Diencephalon (tissue), 1 donor: Measurements from ENCODE around the gene KRTAP6-3. TPM values are rescaled to one million over a fixed set of nuclear protein-coding genes. Genes with fewer than 3 reads are reported as not detected.

Experiments used
- small RNA-seq: library from RNA; depleted of rRNA; stranded (forward); fragments of <200 nt; gene quantifications from one replicate; pipeline ENCODE3, GENCODE V24; 2014
- total RNA-seq: library from RNA; depleted of rRNA; stranded (reverse); fragments of >200 nt; gene quantifications from one replicate; pipeline ENCODE4 v1.2.3, GENCODE V29; 2014

KRTAP6-3 gene
- total RNA-seq, result not detected

GRCh38 chr21:30592140-30592539 is at the start of gene KRTAP6-3:
Gene KRTAP6-3 (plus strand): TSS chr21:30592440. CDS start chr21:30592446, 6 bp downstream.

GRCh38 chr21:30561264-30561895 is 30.9 kb upstream of the KRTAP6-3 start, which contains the start of gene KRTAP19-7:
Gene KRTAP19-7 (minus strand): TSS chr21:30561314. CDS start chr21:30561289, 25 bp downstream.

GRCh38 chr21:30590297-30590696 is 1.9 kb upstream of the KRTAP6-3 start, which contains the start of gene KRTAP22-2:
Gene KRTAP22-2 (minus strand): TSS chr21:30590397.

GRCh38 chr21:30598802-30599201 is 6.6 kb downstream of the KRTAP6-3 start, which contains the start of gene KRTAP6-2:
Gene KRTAP6-2 (minus strand): TSS chr21:30598902. CDS start chr21:30598874, 28 bp downstream.

GRCh38 chr21:30600787-30601186 is 8.5 kb downstream of the KRTAP6-3 start, which contains the start of gene KRTAP22-1:
Gene KRTAP22-1 (plus strand): TSS chr21:30601087.

GRCh38 chr21:30613836-30614235 is 21.6 kb downstream of the KRTAP6-3 start, which contains the start of gene KRTAP6-1:
Gene KRTAP6-1 (minus strand): TSS chr21:30613930. CDS start chr21:30613904, 26 bp downstream.

GRCh38 chr21:30616125-30616524 is 23.9 kb downstream of the KRTAP6-3 start, which contains the start of gene KRTAP20-1:
Gene KRTAP20-1 (plus strand): TSS chr21:30616425. CDS start chr21:30616455, 30 bp downstream.

GRCh38 chr21:30620522-30620921 is 28.3 kb downstream of the KRTAP6-3 start, which contains the start of gene KRTAP20-4:
Gene KRTAP20-4 (plus strand): TSS chr21:30620627.

GRCh38 chr21:30634906-30635305 is 42.7 kb downstream of the KRTAP6-3 start, which contains the start of gene KRTAP20-2:
Gene KRTAP20-2 (plus strand): TSS chr21:30635206. CDS start chr21:30635264, 58 bp downstream.

GRCh38 chr21:30642564-30642963 is 50.3 kb downstream of the KRTAP6-3 start, which contains the start of gene KRTAP20-3:
Gene KRTAP20-3 (plus strand): TSS chr21:30642864.

Small RNA genes within 50 kb of the gene (small RNA-seq; reads per million reads assigned to genes)
- gene KRTAP20-1, result not detected
- gene KRTAP20-3, result not detected
- gene KRTAP20-4, result not detected
- not detected for gene KRTAP22-1
- not detected for gene KRTAP22-2

Other genes starting within 250 kb of the KRTAP6-3 start
- not detected for gene KRTAP23-1, start 243.8 kb upstream of the KRTAP6-3 start, total RNA-seq
- not detected for gene KRTAP13-2, start 220.2 kb upstream of the KRTAP6-3 start, total RNA-seq
- not detected for gene KRTAP13-1, start 196.4 kb upstream of the KRTAP6-3 start, total RNA-seq
- gene KRTAP13-3, start 166.5 kb upstream of the KRTAP6-3 start, total RNA-seq, result not detected
- gene KRTAP13-4, start 162.2 kb upstream of the KRTAP6-3 start, total RNA-seq, result not detected
- not detected for gene KRTAP15-1, start 152.2 kb upstream of the KRTAP6-3 start, total RNA-seq
- gene KRTAP19-1, start 112.1 kb upstream of the KRTAP6-3 start, total RNA-seq, result not detected
- not detected for gene KRTAP19-2, start 105.0 kb upstream of the KRTAP6-3 start, total RNA-seq
- not detected for gene KRTAP19-3, start 100.4 kb upstream of the KRTAP6-3 start, total RNA-seq
- not detected for gene KRTAP19-4, start 95.3 kb upstream of the KRTAP6-3 start, total RNA-seq
- gene KRTAP19-5, start 90.3 kb upstream of the KRTAP6-3 start, total RNA-seq, result not detected
- gene KRTAP19-6, start 50.6 kb upstream of the KRTAP6-3 start, total RNA-seq, result not detected
- gene KRTAP19-7, start 31.1 kb upstream of the KRTAP6-3 start, total RNA-seq, result not detected
- not detected for gene KRTAP22-2, start 2.0 kb upstream of the KRTAP6-3 start, total RNA-seq
- gene KRTAP6-2, start 6.5 kb downstream of the KRTAP6-3 start, total RNA-seq, result not detected
- not detected for gene KRTAP22-1, start 8.6 kb downstream of the KRTAP6-3 start, total RNA-seq
- not detected for gene KRTAP6-1, start 21.5 kb downstream of the KRTAP6-3 start, total RNA-seq
- gene KRTAP20-1, start 24.0 kb downstream of the KRTAP6-3 start, total RNA-seq, result not detected
- not detected for gene KRTAP20-4, start 28.2 kb downstream of the KRTAP6-3 start, total RNA-seq
- gene KRTAP20-2, start 42.8 kb downstream of the KRTAP6-3 start, total RNA-seq, result not detected
- not detected for gene KRTAP20-3, start 50.4 kb downstream of the KRTAP6-3 start, total RNA-seq
- gene KRTAP21-3, start 126.3 kb downstream of the KRTAP6-3 start, total RNA-seq, result not detected
- not detected for gene KRTAP21-2, start 154.8 kb downstream of the KRTAP6-3 start, total RNA-seq
- not detected for gene KRTAP21-1, start 163.0 kb downstream of the KRTAP6-3 start, total RNA-seq
- not detected for gene KRTAP8-1, start 220.8 kb downstream of the KRTAP6-3 start, total RNA-seq
- gene KRTAP7-1, start 237.3 kb downstream of the KRTAP6-3 start, total RNA-seq, result not detected